HG02642 (cell line): ENCODE measurements around the gene RCOR2.
"Not testable (repeated sequence)": the region's sequence is repeated elsewhere in the genome, so short reads cannot be mapped to it uniquely, and the experiment has no call there.

Experiments
- ATAC-seq: cut with Tn5 transposase; IDR thresholded peaks from one replicate; pipeline ENCODE4 v1.9.1; 2021; ENCODE audit warnings: mild to moderate bottlenecking; ENCODE audit not compliant: unreplicated experiment, poor library complexity

RCOR2 gene

DNA sequence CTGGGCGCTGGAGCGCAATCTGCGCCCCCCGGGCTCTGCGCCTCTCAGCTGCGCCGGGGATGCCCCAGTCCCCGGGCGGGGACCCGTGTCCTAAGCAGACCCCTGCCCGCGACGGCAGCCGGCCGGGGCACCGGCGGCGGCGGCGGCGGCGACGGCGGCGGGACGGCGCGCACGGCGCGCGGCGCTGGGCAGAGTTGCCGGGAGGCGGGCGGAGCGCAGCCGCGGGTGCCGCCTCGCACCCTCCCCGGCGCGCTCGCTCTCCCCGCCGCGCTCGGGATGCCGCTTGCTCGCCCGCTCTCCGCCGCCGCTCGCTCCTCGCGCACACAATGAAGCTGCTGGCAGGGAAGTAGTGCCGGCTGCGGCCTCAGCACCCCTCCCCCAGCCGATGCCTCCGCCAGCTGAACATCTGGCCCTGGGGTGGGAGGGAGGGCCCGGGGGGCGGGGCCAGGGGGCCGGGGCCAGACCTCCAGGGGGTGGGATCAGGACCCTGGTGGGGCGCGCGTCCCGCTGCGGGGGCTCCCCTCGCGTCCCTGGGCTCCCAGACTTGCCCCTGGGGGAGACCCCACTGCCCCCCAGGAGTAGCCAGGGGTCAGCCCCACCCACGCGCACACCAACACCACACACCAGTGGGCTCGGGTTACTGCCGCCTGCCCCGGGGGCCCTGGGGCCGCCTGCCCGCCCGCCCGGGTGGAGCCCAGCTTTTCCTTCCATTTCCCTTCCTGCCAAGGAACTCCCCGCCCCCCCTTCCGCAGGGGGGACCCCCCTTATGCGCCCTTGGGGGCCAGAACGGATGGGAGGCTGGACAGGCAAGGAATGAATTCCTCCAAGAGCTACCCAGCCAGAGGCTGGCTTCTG lies at the start of gene RCOR2:
TSS of gene RCOR2 (minus strand) at position 328 of the 855 bp plus-strand sequence. CDS start 708 bp downstream, outside the sequence.
- ATAC-seq = peak; percentile 50

DNA sequence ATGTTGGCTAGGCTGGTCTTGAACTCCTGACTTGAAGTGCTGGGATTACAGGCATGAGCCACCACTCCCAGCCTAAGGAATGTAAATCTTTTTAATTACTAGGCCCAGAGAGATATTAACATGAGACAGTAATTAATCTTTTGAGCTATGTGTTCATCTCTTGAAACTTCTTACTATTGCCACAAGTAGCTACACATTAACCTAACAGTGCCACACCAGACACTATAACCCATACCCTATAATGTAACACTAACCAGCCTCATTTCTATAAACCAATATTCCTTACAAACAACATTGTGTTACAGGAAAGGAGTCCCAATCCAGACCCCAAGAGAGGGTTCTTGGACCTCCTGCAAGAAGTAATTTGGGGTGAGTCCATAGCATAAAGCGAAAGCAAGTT lies 49.5 kb upstream of the RCOR2 start:
- no peak for ATAC-seq

GRCh38 chr11:63963895-63964294 lies 46.9 kb upstream of the RCOR2 start:
- not testable (repeated sequence) for ATAC-seq

DNA sequence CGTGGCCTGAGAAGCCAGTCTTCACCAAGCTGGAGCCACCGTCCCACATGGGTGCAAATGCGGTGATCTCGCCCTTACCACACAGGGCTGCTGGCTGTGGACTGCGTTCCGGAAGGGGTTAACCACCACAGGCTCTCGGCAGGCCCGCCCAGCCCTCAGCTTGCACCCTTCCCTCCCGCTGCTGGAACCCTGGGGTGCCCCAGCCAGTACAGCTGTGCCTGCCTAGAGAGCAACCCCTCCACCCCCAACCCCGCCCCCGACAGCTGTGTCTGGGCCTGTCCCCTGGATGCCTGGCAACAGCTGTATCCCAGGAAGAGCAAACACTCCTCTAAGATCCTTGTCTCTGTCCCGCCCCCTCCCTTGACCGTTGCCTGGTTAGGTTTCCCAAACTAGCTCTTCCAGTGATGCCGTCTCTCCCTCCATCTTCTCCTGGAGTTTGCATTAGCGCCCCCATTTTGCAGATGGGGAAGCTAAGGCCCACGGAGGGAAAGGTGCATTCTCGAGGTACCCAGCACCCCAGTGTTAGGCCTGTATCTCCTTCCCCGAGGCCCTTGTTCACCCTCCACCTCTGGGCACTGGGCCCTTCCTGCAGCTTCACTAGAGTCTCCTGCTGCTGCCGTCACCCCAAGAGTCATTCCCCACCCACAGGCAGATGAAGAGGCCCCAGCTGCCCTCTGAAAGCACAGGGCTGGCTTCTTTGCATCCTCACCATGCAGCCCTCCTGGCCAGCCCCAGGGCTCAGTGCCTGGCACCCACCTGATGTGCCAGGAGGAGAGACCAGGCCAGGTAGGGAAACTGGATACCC lies 44.8 kb upstream of the RCOR2 start:
- ATAC-seq = no peak

GRCh38 chr11:63958008-63958407 lies 41.0 kb upstream of the RCOR2 start:
- no peak for ATAC-seq

DNA sequence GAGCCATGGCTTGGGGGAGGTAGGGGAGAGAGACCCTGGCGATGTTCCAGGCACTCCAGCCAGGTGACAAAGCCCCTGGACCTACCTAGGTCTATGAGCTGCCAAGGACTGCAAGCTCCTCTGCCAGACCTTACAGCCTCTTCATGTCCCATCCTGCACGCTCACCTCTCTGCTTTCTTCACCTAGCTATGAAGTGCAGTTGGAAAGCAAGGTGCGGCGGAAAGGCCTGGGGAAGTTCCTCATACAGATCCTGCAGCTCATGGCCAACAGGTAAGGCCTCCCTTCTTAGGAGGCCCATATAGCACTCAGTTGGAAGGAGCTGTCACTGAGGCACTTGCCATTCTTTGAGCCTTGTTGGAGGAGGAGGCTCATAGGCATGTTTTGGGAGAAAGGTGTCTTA lies 35.6 kb upstream of the RCOR2 start:
- no peak for ATAC-seq

DNA sequence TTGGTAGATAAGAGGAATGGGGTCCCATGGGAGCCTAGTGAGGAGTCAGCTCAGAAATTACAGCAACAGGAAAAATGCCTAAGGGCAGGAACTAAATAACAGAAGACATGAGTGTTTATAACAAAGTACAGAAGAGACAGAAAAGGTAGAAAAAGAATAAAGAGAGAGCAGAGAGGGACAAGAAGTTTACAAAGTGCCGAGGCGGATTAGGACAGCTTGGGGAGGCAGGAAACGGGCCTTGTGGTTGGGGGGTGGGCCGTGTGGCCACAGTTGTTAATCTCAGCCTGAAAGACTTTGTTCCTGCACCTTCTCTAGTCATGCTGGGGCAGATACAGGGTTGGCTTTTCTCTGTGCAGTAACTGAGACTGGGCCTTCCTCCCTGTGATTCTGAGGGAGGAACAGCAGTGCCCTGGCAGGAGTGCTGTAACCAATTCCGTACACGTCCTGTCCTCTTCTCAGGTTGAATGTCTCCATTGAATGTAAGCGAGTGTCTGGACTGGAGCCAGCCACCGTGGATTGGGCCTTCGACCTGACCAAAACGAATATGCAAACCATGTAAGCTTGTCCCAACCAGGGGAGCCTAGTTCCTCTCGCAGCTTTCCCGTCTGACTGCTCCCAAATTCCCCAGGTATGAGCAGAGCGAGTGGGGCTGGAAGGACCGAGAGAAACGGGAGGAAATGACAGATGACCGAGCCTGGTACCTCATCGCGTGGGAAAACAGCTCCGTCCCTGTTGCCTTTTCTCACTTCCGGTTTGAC lies 35.0 kb upstream of the RCOR2 start:
- ATAC-seq = no peak

DNA sequence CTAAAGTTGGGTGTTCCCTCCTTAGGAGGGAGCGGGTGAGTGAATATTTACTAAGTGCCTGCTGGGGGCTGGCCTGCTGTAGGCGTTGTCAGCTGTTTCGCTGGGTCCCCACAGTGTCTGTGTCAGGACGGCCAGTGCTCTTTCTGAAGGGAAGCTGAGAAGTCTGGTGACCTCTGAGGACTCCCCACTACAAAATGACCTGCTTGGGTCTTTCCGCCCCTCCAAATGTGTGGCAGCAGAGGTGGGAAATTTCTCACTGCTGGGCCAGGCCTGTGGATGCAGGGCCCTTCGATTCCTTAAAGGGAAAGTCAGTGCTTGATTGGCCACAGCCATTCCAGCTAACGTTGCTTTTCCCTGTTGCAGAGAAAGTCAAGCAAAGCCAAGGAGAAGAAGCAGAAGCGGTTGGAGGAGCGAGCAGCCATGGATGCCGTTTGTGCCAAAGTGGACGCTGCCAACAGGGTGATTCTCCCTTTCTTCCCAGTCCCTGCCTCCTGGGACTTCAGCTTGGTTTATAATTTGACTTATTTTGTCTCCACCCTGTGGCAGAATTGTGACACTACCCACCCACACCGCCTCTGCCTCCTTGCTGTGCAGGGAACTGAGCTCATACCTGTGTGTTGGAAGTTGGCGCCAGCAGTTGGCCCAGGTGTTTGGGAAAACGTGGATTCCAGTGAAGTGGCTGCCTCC lies 28.7 kb upstream of the RCOR2 start:
- peak; percentile 54 for ATAC-seq

DNA sequence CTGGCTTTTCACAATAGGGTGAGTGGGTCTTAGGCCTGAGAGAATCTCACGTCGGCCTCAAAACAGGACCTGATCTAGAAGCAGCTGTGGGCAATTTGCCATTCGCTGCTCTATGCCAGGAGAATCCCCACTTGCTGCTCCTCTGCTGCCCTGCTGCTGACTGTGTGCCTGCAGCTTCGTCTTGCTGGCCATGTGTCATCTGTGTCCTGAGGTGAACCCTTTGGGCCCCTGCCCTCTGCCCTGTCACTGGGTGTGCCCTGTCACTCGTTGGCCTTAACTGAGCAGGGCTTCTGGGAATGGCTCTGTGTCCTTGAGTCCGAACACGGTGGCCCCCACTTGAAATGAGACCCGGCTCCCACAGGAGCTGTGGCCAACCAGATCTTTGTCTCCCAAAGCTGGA lies 28.0 kb upstream of the RCOR2 start:
- ATAC-seq = no peak

GRCh38 chr11:63942803-63943202 lies 25.8 kb upstream of the RCOR2 start:
- ATAC-seq = no peak

DNA sequence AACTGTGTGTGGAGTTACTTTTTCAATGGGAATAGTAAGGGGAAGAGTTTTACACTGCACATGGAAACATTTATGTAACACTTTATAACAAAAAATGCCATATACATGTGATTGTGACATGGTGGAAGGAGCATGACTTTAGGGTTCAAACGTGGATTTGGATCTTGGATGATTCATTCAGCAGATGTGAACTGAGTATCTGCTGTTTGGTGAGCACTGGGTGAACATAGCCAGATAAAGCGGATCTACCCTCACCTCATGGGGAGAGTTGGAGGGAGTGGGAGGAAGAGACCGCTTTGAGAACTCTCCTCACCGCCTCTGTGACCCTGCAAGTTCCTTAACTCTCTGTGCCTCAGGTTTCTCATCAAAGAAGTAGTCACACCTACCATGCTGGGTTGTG lies 24.9 kb upstream of the RCOR2 start:
- no peak for ATAC-seq

- ATAC-seq = no peak
These were observed 23.8 kb upstream of the RCOR2 start for GRCh38 chr11:63940786-63941185.

DNA sequence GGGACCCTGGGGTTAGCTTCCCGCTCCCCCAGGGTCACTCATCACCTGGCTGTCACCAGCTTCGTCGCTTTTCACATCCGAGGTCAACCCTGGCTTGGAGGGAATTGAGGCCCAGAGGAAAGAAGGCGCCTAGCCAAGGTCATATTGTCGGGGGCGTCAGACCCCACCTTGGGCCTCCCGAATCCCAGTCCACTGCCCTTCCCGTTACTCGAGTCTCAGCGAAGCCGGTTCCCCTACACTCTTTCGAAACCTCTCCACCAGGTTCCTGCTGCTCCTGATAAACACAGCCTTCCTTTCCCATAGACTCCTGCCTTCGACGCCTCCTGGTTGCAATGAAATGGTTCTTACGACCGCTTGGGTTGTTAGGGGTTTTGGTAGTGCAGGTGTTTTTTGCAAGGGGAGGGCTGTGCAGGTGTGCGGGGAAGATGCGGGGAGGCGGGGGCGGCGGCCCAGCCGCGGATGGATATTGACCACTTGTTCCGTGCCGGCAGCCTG lies 22.5 kb upstream of the RCOR2 start:
- ATAC-seq = no peak

GRCh38 chr11:63938479-63939396 lies 21.8 kb upstream of the RCOR2 start, which contains the start of gene NAA40:
TSS of gene NAA40 (plus strand) at chr11:63939002. CDS start at chr11:63939097, 95 bp downstream.
- ATAC-seq = peak; percentile 91

- ATAC-seq = peak; percentile 18
These were observed 20.9 kb upstream of the RCOR2 start for GRCh38 chr11:63937713-63938478.

DNA sequence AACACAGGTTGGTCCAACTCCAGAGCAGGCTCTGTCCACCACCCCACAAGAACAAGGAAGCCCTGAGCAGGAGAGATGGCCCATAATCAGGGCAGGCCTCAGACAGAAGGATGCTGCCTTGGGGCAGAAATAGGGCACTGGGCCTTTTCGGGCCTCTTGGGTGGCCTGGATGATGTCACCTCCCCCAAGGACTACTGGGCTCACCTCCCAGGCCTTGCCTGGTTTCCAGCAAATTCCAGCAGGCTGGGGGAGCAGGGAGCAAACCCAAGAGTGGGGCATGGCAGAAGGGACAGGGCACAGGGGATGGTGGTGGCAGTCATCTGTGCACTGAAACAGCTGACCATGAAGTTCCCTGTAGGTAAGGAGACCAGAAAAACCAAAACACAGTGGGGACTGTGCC lies 16.5 kb upstream of the RCOR2 start:
- ATAC-seq = no peak

GRCh38 chr11:63931876-63932275 lies 14.9 kb upstream of the RCOR2 start:
- ATAC-seq = no peak

GRCh38 chr11:63931045-63931444 lies 14.1 kb upstream of the RCOR2 start:
- ATAC-seq = no peak
